A204.1 (cell line): ENCODE data around the gene NDUFA11.
"Not testable (repeated sequence)": the region's sequence is repeated elsewhere in the genome, so short reads cannot be mapped to it uniquely, and the experiment has no call there.

Experiments used
- FAIRE-seq: peaks from 2 replicates; lab custom pipeline; 2012; peaks lifted over from hg19 to GRCh38; lab: Jason Lieb, UNC

Gene NDUFA11

DNA sequence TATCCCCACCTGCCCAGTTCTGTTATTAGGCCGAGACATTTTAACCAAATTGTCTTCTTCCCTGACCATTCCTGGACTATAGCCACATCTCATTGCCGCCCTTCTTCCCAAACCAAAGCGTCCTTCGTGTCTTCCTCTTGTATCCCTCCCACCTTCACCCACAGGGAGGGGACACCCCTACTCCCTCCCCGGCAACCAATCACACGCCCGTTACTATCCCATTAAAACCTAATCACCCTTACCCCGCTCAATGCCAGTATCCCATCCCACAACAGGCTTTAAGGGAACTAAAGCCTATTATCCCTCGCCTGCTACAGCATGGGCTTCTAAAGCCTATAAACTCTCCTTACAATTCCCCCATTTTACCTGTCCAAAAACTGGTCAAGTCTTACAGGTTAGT is 48.4 kb downstream of the NDUFA11 start:
- FAIRE-seq, result not testable (repeated sequence)

DNA sequence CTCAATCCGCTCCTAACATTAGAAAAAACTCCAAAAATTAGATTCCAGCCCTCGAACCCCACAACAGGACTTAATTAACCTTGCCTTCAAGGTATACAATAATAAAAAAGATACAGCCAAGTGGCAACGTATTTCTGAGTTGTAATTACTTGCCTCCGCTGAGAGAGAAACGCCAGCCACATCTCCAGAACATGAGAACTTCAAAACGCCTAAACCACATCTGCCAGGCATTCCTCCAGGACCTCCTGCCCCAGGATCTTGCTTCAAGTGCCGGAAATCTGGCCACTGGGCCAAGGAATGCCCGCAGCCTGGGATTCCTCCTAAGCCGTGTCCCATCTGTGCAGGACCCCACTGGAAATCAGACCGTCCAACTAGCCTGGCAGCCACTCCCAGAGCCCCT is 49.5 kb downstream of the NDUFA11 start:
- FAIRE-seq, result not testable (repeated sequence)

DNA sequence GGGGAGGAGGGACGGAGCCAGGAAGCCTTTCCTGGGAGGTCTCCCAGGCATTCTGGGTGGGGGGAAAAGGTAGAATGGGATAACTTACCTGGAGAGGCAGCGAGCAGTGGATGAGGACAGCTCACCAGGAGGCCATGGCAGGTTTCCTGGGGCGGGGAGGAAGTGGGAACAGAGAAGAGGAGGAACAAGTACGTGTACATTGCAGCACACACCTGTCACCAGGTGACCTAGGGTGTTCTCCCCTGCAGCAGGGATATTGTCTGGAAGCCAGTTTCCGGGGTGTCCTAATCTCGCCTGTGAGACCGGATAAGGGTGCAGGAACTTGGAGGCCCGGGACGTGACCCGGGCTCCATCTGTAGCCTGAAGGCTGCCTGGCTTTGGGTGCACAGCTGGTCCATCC is 52.3 kb downstream of the NDUFA11 start, which contains the start of gene FUT3:
TSS of gene FUT3 (minus strand) at position 148 of the 400 bp plus-strand sequence.
- FAIRE-seq, result no peak

DNA sequence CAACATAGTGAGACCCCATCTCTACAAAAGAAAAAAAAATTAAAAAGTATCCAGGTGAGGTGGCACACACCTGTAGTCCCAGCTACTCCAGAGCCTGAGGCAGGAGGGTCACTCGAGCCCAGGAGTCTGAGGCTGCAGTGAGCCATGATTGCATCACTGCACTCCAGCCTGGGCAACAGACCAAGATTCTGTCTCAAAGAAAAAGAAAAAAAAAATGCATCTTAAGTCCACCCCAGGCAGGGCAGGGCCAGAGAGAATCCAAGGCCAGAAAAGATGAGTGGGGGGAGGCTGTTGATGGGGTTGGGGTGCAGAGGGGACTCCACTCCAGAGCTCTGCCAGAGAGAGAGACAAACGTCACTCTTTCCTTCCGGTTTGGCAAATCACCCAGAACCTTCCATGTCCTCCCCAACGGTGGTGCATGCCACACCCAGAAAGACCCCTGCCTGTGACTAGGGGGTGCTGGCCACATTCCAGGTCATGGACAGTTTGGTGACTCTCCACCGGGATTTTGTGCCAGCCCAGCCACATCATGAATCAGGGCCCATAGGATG is 52.8 kb downstream of the NDUFA11 start:
- no peak for FAIRE-seq

DNA sequence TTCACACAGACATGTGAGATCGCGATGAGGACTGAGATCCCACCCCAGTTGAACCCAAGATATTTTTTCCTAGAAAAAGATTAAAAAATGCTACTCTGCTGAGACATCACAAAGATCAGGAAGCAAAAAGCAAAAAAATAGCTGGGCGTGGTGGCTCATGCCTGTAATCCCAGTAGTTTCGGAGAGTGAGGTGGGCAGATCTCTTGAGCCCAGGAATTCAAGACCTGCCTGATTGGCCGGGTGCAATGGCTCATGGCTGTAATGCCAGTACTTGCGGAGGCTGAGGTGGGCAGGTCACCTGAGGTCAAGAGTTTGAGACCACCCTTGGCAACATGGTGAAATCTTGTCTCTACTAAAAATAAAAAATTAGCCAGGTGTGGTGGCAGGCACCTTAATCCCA is 53.4 kb downstream of the NDUFA11 start:
- no peak for FAIRE-seq

DNA sequence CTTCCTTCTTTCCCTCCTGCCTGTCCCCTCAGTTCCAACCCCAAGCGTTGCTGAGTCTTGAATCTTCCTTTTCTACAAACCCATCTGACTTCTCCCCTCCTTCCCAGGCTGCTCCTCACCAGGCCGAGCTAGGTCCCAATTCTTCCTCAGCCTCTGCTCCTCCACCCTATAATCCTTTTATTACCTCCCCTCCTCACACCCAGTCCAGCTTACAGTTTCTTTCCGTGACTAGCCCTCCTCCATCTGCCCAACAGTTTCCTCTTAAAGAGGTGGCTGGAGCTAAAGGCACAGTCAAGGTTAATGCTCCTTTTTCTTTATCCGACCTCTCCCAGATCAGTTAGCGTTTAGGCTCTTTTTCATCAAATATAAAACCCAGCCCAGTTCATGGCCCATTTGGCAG is 55.0 kb downstream of the NDUFA11 start:
- FAIRE-seq, result not testable (repeated sequence)

DNA sequence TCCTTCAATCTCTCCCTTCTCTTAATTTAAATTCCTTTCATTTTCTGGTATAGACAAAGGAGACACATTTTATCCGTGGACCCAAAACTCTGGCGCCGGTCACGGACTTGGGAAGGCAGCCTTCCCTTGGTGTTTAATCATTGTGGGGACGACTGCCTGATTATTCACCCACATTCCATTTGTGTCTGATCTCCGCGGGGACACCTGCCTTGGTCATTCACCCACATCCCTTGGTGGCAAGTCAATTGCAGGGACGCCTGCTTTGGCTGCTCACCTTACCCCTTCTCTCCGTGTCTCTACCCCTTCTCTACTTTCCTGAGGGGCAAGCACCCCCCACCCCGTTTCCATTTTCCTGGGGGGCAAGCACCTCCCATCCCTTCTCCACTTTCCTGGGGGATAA is 55.7 kb downstream of the NDUFA11 start:
- FAIRE-seq, result not testable (repeated sequence)
